ENCODE data around the gene MBD3L1. TPM values are rescaled to one million over a fixed set of nuclear protein-coding genes. Genes with fewer than 3 reads are reported as not detected.

MBD3L1 gene
- not detected in 2 replicates for total RNA-seq (2014; rRNA removed; shearing (Covaris generic))

DNA sequence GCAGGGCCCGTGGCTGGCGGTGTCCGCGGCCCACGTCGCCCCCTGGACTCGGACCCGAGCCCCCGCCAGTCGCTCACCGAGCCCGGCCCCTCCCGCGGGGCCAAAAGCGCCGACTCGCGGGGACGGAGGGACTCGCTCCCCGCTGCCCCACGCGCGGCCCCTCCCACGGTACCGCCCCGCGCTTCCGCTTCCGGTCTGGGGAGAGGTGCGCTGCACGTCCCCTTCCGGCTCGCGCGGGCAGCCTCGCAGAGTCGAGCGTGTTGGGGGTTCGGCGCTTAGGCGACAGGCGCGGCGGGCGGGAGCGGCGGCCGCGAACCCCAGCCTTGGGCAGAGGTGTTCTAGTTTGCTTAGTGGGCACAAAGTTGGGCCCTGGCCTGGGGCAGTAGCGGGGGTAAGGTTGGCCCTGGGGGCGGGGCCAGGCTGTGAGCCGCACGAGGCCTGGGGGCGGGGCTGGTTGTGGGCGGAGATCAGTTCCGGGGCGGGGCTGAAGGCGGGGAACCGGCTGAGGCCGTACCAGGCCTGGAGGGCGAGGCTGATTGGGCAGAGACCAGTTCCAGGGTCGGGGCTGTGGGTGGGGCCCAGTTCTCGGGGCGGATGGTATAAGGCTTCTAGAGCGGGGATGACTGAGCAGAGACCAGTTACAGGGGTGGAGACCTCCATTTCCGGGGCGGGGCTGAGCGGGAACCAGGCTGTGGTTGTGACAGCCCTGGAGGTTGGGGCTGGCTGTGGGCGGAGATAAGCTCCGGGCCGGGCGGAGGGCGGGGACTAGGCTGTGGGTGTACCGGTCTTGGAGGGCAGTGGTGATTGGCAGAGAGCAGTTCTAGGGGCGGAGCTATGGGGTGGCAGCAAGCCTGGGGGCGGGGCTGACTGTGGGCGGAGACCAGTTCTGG, at the start of gene MBD3L1, which contains the start of gene ZNF558:
Gene MBD3L1 (plus strand): TSS at position 246 of the 890 bp plus-strand sequence. CDS start 10,302 bp downstream, outside the sequence.
Gene ZNF558 (minus strand): TSS at position 173 of the 890 bp plus-strand sequence. CDS start 9,645 bp downstream, outside the sequence.

Other genes with a start within 250 kb of the MBD3L1 start
- gene ADAMTS10, start 221.7 kb upstream of the MBD3L1 start, total RNA-seq (2014; rRNA removed; shearing (Covaris generic)) = 2.4 and 2.7 TPM in 2 replicates
- not detected in 2 replicates for gene NFILZ, start 201.7 kb upstream of the MBD3L1 start, total RNA-seq (2014; rRNA removed; shearing (Covaris generic))
- gene ACTL9, start 133.6 kb upstream of the MBD3L1 start, total RNA-seq (2014; rRNA removed; shearing (Covaris generic)) = not detected in 2 replicates
- gene OR2Z1, start 110.7 kb upstream of the MBD3L1 start, total RNA-seq (2014; rRNA removed; shearing (Covaris generic)) = not detected in 2 replicates
- 18.3 and 20.3 TPM in 2 replicates for gene ZNF558, start 73 bp upstream of the MBD3L1 start, total RNA-seq (2014; rRNA removed; shearing (Covaris generic))
- not detected in 2 replicates for gene MUC16, start 178.0 kb downstream of the MBD3L1 start, total RNA-seq (2014; rRNA removed; shearing (Covaris generic))